RWPE2 (cell line): Measurements from ENCODE around the gene TNFRSF14.
"Not testable (repeated sequence)": the region's sequence is repeated elsewhere in the genome, so short reads cannot be mapped to it uniquely, and the experiment has no call there.

ENCODE experiments used
- ATAC-seq: fragments of 200-7000 bp; cut with Tn5 transposase; 3 replicates; pipeline ENCODE4 v1.9.1; 2021; ENCODE audit warnings: low read depth
- DNase-seq: peaks from one replicate; pipeline ENCODE4 v3.0.0-alpha.2; 2020; ENCODE audit warnings: low spot score
- H3K27ac ChIP-seq: fragments of 450-650 bp; 2 replicates; pipeline ENCODE4 v1.5.1; 2017; ENCODE audit warnings: mild to moderate bottlenecking; ENCODE audit not compliant: poor library complexity, severe bottlenecking
- H3K27me3 ChIP-seq: fragments of 250-450 bp; sonication (Bioruptor Pico); 2 replicates; pipeline ENCODE4 v1.5.1; 2021; ENCODE audit warnings: mild to moderate bottlenecking, moderate library complexity; ENCODE audit not compliant: insufficient read depth, poor library complexity, severe bottlenecking
- H3K36me3 ChIP-seq: fragments of 250-450 bp; sonication (Bioruptor Pico); 2 replicates; pipeline ENCODE4 v1.5.1; 2020; ENCODE audit warnings: low read depth, mild to moderate bottlenecking, moderate library complexity
- H3K4me1 ChIP-seq: fragments of 250-450 bp; sonication (Bioruptor Pico); 2 replicates; pipeline ENCODE4 v1.5.1; 2021; ENCODE audit warnings: mild to moderate bottlenecking, moderate library complexity; ENCODE audit not compliant: insufficient read depth, poor library complexity, severe bottlenecking
- H3K4me3 ChIP-seq: fragments of 250-450 bp; sonication (Bioruptor Pico); 2 replicates; pipeline ENCODE4 v1.5.1; 2021; ENCODE audit warnings: mild to moderate bottlenecking, moderate library complexity; ENCODE audit not compliant: severe bottlenecking
- H3K9me3 ChIP-seq: fragments of 250-450 bp; sonication (Bioruptor Pico); 2 replicates; pipeline ENCODE4 v1.5.1; 2021; ENCODE audit warnings: mild to moderate bottlenecking, moderate library complexity; ENCODE audit not compliant: severe bottlenecking
- CTCF ChIP-seq: fragments of 450-650 bp; IDR thresholded peaks from one replicate; pipeline ENCODE4 v1.5.1; 2017; ENCODE audit warnings: mild to moderate bottlenecking, moderate library complexity; ENCODE audit not compliant: poor library complexity, severe bottlenecking

The TNFRSF14 gene

DNA sequence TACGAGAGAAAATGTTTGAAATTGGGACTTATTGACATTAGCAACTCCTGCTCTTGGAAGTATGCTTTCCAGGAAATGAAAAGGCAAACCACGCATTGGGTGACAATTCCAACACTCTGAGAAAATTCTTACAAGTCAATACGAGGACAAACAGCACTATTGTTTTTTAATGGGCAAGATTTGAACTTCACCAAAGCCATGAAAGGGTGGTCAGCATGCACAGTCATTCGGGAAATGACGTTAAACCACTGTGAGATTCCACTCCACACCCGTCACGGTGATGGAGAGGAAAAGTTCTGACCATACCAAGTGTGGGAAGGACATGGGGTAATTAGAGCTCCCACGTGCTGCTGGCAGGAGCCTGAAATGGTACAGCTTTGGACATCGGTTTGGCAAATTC, 18.2 kb downstream of the TNFRSF14 start:
- DNase-seq (no peak), ATAC-seq (no peak)
- no peak for TF ChIP-seq CTCF
- Histone ChIP-seq H3K4me1 (no peaks in the 10 kb centered on the region), H3K4me3 (no peak overlapping the region), H3K27ac (no peak overlapping the region), H3K36me3 (no peaks in the 10 kb centered on the region), H3K9me3 (no peaks in the 10 kb centered on the region), H3K27me3 (no peaks in the 10 kb centered on the region)

DNA sequence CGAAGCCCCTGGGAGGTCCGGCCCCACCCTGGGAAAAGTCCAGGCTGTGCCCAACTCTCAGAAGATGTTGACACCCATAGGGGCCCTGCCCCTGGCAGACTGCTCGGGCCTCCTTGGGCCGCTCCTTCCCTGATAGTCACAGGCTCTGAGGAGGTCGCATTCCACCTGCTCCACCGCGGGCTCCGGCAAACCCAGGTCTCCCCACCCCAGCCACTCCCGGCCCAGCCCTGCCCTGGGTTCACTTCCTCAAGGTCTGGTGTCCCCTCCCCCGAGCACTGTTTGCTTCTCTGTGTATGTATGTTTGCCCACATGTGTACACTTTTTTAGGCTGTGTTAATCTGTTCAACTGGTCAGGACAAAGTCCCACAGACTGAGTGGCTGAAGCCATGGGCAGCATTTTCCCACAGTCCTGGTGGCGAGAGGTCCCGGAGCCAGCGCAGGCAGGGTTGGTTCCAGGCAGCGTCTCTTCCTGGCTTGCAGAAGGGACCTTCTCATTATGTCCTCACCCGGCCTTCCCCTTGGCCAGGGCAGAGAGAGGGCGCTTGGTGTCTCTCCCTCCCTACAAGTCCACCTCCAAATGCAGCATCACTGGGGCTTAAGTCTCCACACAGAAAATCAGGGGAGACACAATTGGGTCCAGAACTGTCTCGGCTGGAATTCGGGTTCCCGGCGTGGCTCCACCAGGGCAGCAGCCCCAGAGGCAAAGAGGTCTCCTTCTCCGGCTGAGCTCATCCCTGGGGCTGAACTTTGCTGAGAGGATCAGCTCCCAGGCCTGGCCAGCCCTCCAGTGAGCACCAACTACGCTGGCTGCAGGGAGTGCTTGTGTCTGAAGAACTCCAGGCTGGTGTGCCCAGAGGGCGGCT, 19.9 kb downstream of the TNFRSF14 start:
- Histone ChIP-seq H3K4me3 (no peak overlapping the region), H3K27me3 (no peaks in the 10 kb centered on the region), H3K9me3 (no peaks in the 10 kb centered on the region), H3K36me3 (no peaks in the 10 kb centered on the region), H3K4me1 (no peaks in the 10 kb centered on the region), H3K27ac (no peak overlapping the region)
- no peak for TF ChIP-seq CTCF
- no peak for DNase-seq
- no peak for ATAC-seq

DNA sequence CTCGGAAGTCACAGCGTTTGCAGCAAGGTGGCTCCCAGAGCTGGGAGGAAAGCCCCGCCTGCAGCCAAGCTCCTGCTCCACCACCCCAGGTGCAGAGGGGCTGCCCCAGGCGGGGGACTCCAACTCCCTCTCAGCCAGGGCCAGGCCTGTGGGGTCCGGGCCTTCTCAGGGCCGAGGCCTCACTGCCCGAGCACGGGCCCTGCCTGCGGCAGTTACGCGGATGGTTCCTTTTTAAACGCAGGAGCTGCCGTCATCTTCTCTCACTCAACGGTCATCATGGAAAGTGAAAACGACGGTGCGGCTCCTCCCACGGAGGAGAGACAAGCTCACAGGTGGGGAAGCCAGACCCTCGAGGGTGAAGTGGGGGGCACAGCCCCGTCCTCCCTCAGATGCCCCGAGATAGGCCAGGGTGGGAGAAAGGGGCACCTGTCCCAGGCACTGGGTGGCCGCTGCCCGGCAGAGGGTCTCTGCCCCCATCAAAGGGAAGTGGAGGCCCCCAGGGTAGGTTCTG, 21.4 kb downstream of the TNFRSF14 start:
- H3K4me3 ChIP-seq, H3K27me3 ChIP-seq, ATAC-seq, DNase-seq, H3K9me3 ChIP-seq, H3K4me1 ChIP-seq, H3K36me3 ChIP-seq, H3K27ac ChIP-seq: not testable (repeated sequence)

DNA sequence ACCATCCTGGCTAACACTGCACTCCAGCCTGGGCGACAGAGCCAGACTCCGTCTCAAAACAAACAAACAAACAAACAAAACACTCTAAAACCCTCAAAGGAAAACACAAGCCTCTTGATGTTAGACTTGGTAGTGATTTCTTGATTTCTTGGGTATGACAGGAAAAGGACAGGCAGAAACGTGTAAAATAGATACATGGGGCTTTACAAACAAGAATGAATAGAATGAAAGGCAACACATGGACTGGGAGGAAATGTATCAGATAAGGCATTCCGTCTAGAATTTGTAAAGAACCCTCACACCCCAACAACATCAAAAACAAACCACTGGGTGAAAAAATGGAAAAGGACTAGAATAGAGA, 22.6 kb downstream of the TNFRSF14 start:
- H3K4me3 ChIP-seq, result no peak overlapping the region
- H3K36me3 ChIP-seq, result no peaks in the 10 kb centered on the region
- no peaks in the 10 kb centered on the region for H3K9me3 ChIP-seq
- H3K27ac ChIP-seq, result no peak overlapping the region
- H3K27me3 ChIP-seq, result no peaks in the 10 kb centered on the region
- TF ChIP-seq CTCF, result no peak
- H3K4me1 ChIP-seq, result no peaks in the 10 kb centered on the region
- DNase-seq (no peak), ATAC-seq (no peak)

DNA sequence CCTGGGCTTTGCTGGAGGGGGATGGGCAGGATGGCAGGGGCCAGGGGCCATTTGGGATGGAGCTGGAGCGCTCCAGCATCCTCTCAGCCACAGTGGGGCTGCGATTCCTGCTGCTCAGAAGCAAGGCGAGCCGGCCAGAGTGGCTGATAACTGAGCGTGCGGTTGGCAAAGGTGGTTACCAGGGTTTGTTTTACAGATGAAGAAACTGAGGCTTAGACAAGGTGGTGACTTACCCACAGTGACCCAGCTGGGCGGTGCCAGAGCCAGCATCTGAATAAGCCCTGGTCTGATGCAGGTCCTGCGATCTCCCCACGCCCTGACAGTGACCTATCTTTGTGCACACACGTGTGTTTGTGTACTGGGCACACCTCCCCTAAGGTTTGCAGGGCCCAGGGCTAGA, 24.5 kb downstream of the TNFRSF14 start:
- H3K4me1 ChIP-seq, result no peaks in the 10 kb centered on the region
- no peaks in the 10 kb centered on the region for H3K27me3 ChIP-seq
- no peak overlapping the region for H3K27ac ChIP-seq
- no peaks in the 10 kb centered on the region for H3K9me3 ChIP-seq
- no peaks in the 10 kb centered on the region for H3K36me3 ChIP-seq
- no peak overlapping the region for H3K4me3 ChIP-seq
- no peak for DNase-seq
- no peak for TF ChIP-seq CTCF
- no peak for ATAC-seq
